IPS-NIHi7 (cell line): Measurements from ENCODE around the gene MBD3L4.
"Not testable (repeated sequence)": the region's sequence is repeated elsewhere in the genome, so short reads cannot be mapped to it uniquely, and the experiment has no call there.

Experiments
- DNase-seq: peaks from one replicate; pipeline ENCODE4 v3.0.0; 2012; ENCODE audit warnings: mixed read lengths; ENCODE audit errors: extremely low spot score

The MBD3L4 gene

GRCh38 chr19:7040079-7040478, at the start of gene MBD3L4:
Gene MBD3L4, minus strand, starts transcription at chr19:7040179. Its CDS starts 35 bp downstream, at chr19:7040144.
- not testable (repeated sequence) for DNase-seq

- DNase-seq, result no peak
These were observed 49.0 kb upstream of the MBD3L4 start for GRCh38 chr19:7088999-7089398.

GRCh38 chr19:7083076-7083956, 43.3 kb upstream of the MBD3L4 start:
- no peak for DNase-seq

GRCh38 chr19:7078008-7078407, 38.0 kb upstream of the MBD3L4 start:
- no peak for DNase-seq

- no peak for DNase-seq
These were observed 36.2 kb upstream of the MBD3L4 start for GRCh38 chr19:7076151-7076550.

- DNase-seq, result no peak
These were observed 34.8 kb upstream of the MBD3L4 start for GRCh38 chr19:7074705-7075282.

GRCh38 chr19:7072541-7072940, 32.6 kb upstream of the MBD3L4 start:
- DNase-seq, result no peak

GRCh38 chr19:7069904-7070226, 29.9 kb upstream of the MBD3L4 start:
- DNase-seq, result no peak

- peak; percentile 96 for DNase-seq
These were observed 29.3 kb upstream of the MBD3L4 start, which contains the start of gene ZNF557 for GRCh38 chr19:7069042-7069903. Gene ZNF557, plus strand, starts transcription at chr19:7069703. Its CDS starts 5,372 bp downstream, at chr19:7075075.

- no peak for DNase-seq
These were observed 28.6 kb upstream of the MBD3L4 start for GRCh38 chr19:7068599-7068998.

- DNase-seq, result no peak
These were observed 27.7 kb upstream of the MBD3L4 start for GRCh38 chr19:7067716-7068115.

GRCh38 chr19:7067122-7067521, 27.1 kb upstream of the MBD3L4 start:
- DNase-seq, result not testable (repeated sequence)

GRCh38 chr19:7063764-7064418, 23.9 kb upstream of the MBD3L4 start:
- DNase-seq, result no peak

- no peak for DNase-seq
These were observed 23.4 kb upstream of the MBD3L4 start for GRCh38 chr19:7063339-7063738.

- DNase-seq, result not testable (repeated sequence)
These were observed 20.0 kb upstream of the MBD3L4 start for GRCh38 chr19:7059977-7060376.

- DNase-seq, result not testable (repeated sequence)
These were observed 18.6 kb upstream of the MBD3L4 start, which contains the start of gene MBD3L3 for GRCh38 chr19:7058576-7058975. Gene MBD3L3, minus strand, starts transcription at chr19:7058676. Its CDS starts 71 bp downstream, at chr19:7058605.

GRCh38 chr19:7056371-7056770, 16.4 kb upstream of the MBD3L4 start:
- not testable (repeated sequence) for DNase-seq

- not testable (repeated sequence) for DNase-seq
These were observed 15.7 kb upstream of the MBD3L4 start for GRCh38 chr19:7055679-7056078.

GRCh38 chr19:7054635-7055368, 14.8 kb upstream of the MBD3L4 start:
- DNase-seq, result not testable (repeated sequence)

- not testable (repeated sequence) for DNase-seq
These were observed 12.9 kb upstream of the MBD3L4 start for GRCh38 chr19:7052896-7053295.

- not testable (repeated sequence) for DNase-seq
These were observed 11.4 kb upstream of the MBD3L4 start for GRCh38 chr19:7051421-7051820.
